CD4-positive, alpha-beta T cell treated with Interleukin-4 for 4 hours (primary cell): ENCODE data around the gene RPS27.
"Not testable (repeated sequence)": the region's sequence is repeated elsewhere in the genome, so short reads cannot be mapped to it uniquely, and the experiment has no call there.

Experiments used
- DNase-seq: peaks from one replicate; pipeline ENCODE4 v3.0.0-alpha.2; 2020

Gene RPS27

GRCh38 chr1:153962088-153963029, 28.2 kb upstream of the RPS27 start:
- DNase-seq: no peak

- DNase-seq: peak; percentile 91
Measured at GRCh38 chr1:153963030-153963849, 27.3 kb upstream of the RPS27 start, which contains the start of gene SLC39A1. SLC39A1 (minus strand) TSS chr1:153963537; CDS start chr1:153962715, 822 bp downstream.

GRCh38 chr1:153963850-153964331, 26.7 kb upstream of the RPS27 start:
- no peak for DNase-seq

GRCh38 chr1:153967107-153967999, 23.2 kb upstream of the RPS27 start, which contains the start of gene CREB3L4:
CREB3L4 (plus strand) TSS chr1:153967902; CDS start chr1:153968526, 624 bp downstream.
- DNase-seq: peak; percentile 91

- DNase-seq: no peak
Measured at GRCh38 chr1:153968000-153968363, 22.6 kb upstream of the RPS27 start.

GRCh38 chr1:153968408-153968807, 22.2 kb upstream of the RPS27 start:
- no peak for DNase-seq

- DNase-seq: no peak
Measured at GRCh38 chr1:153968972-153969371, 21.6 kb upstream of the RPS27 start.

GRCh38 chr1:153970346-153970745, 20.2 kb upstream of the RPS27 start:
- DNase-seq: no peak

GRCh38 chr1:153973071-153973470, 17.5 kb upstream of the RPS27 start:
- DNase-seq: no peak

- no peak for DNase-seq
Measured at GRCh38 chr1:153973525-153973924, 17.0 kb upstream of the RPS27 start.

- no peak for DNase-seq
Measured at GRCh38 chr1:153976819-153977249, 13.7 kb upstream of the RPS27 start.

GRCh38 chr1:153977250-153978240, 13.0 kb upstream of the RPS27 start, which contains the start of gene JTB:
JTB (minus strand) TSS chr1:153977674; CDS start chr1:153977252, 422 bp downstream.
- peak; percentile 79 for DNase-seq

GRCh38 chr1:153978274-153978909, 12.2 kb upstream of the RPS27 start:
- DNase-seq: no peak

- not testable (repeated sequence) for DNase-seq
Measured at GRCh38 chr1:153979091-153979490, 11.5 kb upstream of the RPS27 start.

GRCh38 chr1:153981735-153982134, 8.8 kb upstream of the RPS27 start:
- DNase-seq: not testable (repeated sequence)

GRCh38 chr1:153984123-153984894, 6.3 kb upstream of the RPS27 start:
- DNase-seq: no peak

GRCh38 chr1:153985341-153985912, 5.1 kb upstream of the RPS27 start:
- DNase-seq: peak; percentile 33

- DNase-seq: no peak
Measured at GRCh38 chr1:153985941-153986761, 4.4 kb upstream of the RPS27 start, which contains the start of gene RAB13. RAB13 (minus strand) TSS chr1:153986339; CDS start chr1:153986236, 103 bp downstream.
